Endometrial microvascular endothelial cells (primary cell): ENCODE data around the gene CASP10. TPM values are rescaled to one million over a fixed set of nuclear protein-coding genes. Genes with fewer than 3 reads are reported as not detected.

Experiments
- in situ Hi-C: cut with HindIII; loops from 2 replicates; pipeline ENCODE4 v1.10.0; 2017; ENCODE audit warnings: low sequenced_read_pairs, low pct_unique_long_range_greater_than_20kb; ENCODE audit errors: inconsistent ontology term
- total RNA-seq: library from RNA; depleted of rRNA; stranded (reverse); fragments of >200 nt; gene quantifications from one replicate; pipeline ENCODE4 v1.2.3, GENCODE V29; 2015; ENCODE audit errors: inconsistent ontology term

The CASP10 gene
- total RNA-seq, 1 donor from 2014 or later, result 19.9 TPM

- in situ Hi-C loops, result no loop called here
Observed at GRCh38 chr2:201248288-201248844, 65.4 kb downstream of the CASP10 start.

- in situ Hi-C loops, result loop anchor here (25.0 kb wide), 1 partner anchor 112 kb away; the partner anchor contains the start of gene FLACC1
Observed at GRCh38 chr2:201249889-201250288, 66.9 kb downstream of the CASP10 start.

- in situ Hi-C loops, result loop anchor here (25.0 kb wide), 1 partner anchor 112 kb away; the partner anchor contains the start of gene FLACC1
Observed at GRCh38 chr2:201250741-201251140, 67.8 kb downstream of the CASP10 start.

GRCh38 chr2:201254081-201254730 is 71.3 kb downstream of the CASP10 start:
- in situ Hi-C loops, result loop anchor here (25.0 kb wide), 1 partner anchor 108 kb away; the partner anchor contains the start of gene FLACC1

- in situ Hi-C loops, result loop anchor here (25.0 kb wide), 1 partner anchor 107 kb away; the partner anchor contains the start of gene FLACC1
Observed at GRCh38 chr2:201255408-201256033, 72.6 kb downstream of the CASP10 start.

GRCh38 chr2:201256082-201256481 is 73.1 kb downstream of the CASP10 start:
- in situ Hi-C loops, result loop anchor here (25.0 kb wide), 1 partner anchor 106 kb away; the partner anchor contains the start of gene FLACC1

GRCh38 chr2:201257381-201257955 is 74.5 kb downstream of the CASP10 start:
- in situ Hi-C loops, result loop anchor here (25.0 kb wide), 1 partner anchor 105 kb away; the partner anchor contains the start of gene FLACC1

- in situ Hi-C loops, result loop anchor here (25.0 kb wide), 1 partner anchor 104 kb away; the partner anchor contains the start of gene FLACC1
Observed at GRCh38 chr2:201257956-201258665, 75.2 kb downstream of the CASP10 start.

- in situ Hi-C loops, result loop anchor here (25.0 kb wide), 1 partner anchor 103 kb away; the partner anchor contains the start of gene FLACC1
Observed at GRCh38 chr2:201258666-201259615, 76.0 kb downstream of the CASP10 start.

- in situ Hi-C loops, result loop anchor here (25.0 kb wide), 1 partner anchor 102 kb away; the partner anchor contains the start of gene FLACC1
Observed at GRCh38 chr2:201260302-201260800, 77.4 kb downstream of the CASP10 start, which contains the start of gene CASP8. Gene CASP8, plus strand, starts transcription at chr2:201260536. Its CDS starts 5,951 bp downstream, at chr2:201266487.

- in situ Hi-C loops, result loop anchor here (25.0 kb wide), 1 partner anchor 101 kb away; the partner anchor contains the start of gene FLACC1
Observed at GRCh38 chr2:201261471-201261870, 78.5 kb downstream of the CASP10 start.

GRCh38 chr2:201261906-201262305 is 79.0 kb downstream of the CASP10 start:
- in situ Hi-C loops, result loop anchor here (25.0 kb wide), 1 partner anchor 100 kb away; the partner anchor contains the start of gene FLACC1

GRCh38 chr2:201262718-201263117 is 79.8 kb downstream of the CASP10 start:
- in situ Hi-C loops, result loop anchor here (25.0 kb wide), 1 partner anchor 100 kb away; the partner anchor contains the start of gene FLACC1

- in situ Hi-C loops, result loop anchor here (25.0 kb wide), 1 partner anchor 99 kb away; the partner anchor contains the start of gene FLACC1
Observed at GRCh38 chr2:201263779-201264178, 80.8 kb downstream of the CASP10 start.

GRCh38 chr2:201264472-201265173 is 81.7 kb downstream of the CASP10 start:
- in situ Hi-C loops, result loop anchor here (25.0 kb wide), 1 partner anchor 98 kb away; the partner anchor contains the start of gene FLACC1

- in situ Hi-C loops, result loop anchor here (25.0 kb wide), 1 partner anchor 96 kb away; the partner anchor contains the start of gene FLACC1
Observed at GRCh38 chr2:201266629-201267028, 83.7 kb downstream of the CASP10 start.
